SH-SY5Y (cell line): ENCODE data around the gene SMTN.

Experiments
- GATA2 ChIP-seq: IDR thresholded peaks from 2 replicates; pipeline ENCODE4 v1.6.1; 2011; ENCODE audit warnings: mild to moderate bottlenecking, low read depth, low read length
- GATA3 ChIP-seq: IDR thresholded peaks from 2 replicates; pipeline ENCODE4 v1.6.1; 2011; ENCODE audit warnings: low read depth, mild to moderate bottlenecking, low read length, moderate library complexity

GRCh38 chr22:31085928-31086327 lies 4.8 kb downstream of the SMTN start:
- TF ChIP-seq GATA2 (no peak), GATA3 (no peak)
